GM18858 (cell line): ENCODE measurements around the gene GRIK3.

Source experiments
- ATAC-seq: cut with Tn5 transposase; IDR thresholded peaks from one replicate; pipeline ENCODE4 v1.9.1; 2021; ENCODE audit not compliant: unreplicated experiment

GRIK3 gene

GRCh38 chr1:37047542-37047941 lies 13.2 kb upstream of the GRIK3 start:
- ATAC-seq: no peak

GRCh38 chr1:37043101-37043500 lies 8.8 kb upstream of the GRIK3 start:
- ATAC-seq: no peak

- no peak for ATAC-seq
These were observed 8.2 kb upstream of the GRIK3 start for GRCh38 chr1:37042506-37042905.

GRCh38 chr1:37041483-37041882 lies 7.2 kb upstream of the GRIK3 start:
- no peak for ATAC-seq

GRCh38 chr1:37040773-37041172 lies 6.5 kb upstream of the GRIK3 start:
- no peak for ATAC-seq

- ATAC-seq: no peak
These were observed 5.9 kb upstream of the GRIK3 start for GRCh38 chr1:37040261-37040660.

- no peak for ATAC-seq
These were observed 4.1 kb upstream of the GRIK3 start for GRCh38 chr1:37038227-37039093.

- ATAC-seq: no peak
These were observed 3.4 kb upstream of the GRIK3 start for GRCh38 chr1:37037690-37038089.

GRCh38 chr1:37036667-37037053 lies 2.3 kb upstream of the GRIK3 start:
- no peak for ATAC-seq

- ATAC-seq: no peak
These were observed 1.7 kb upstream of the GRIK3 start for GRCh38 chr1:37035796-37036666.

- ATAC-seq: no peak
These were observed 838 bp upstream of the GRIK3 start for GRCh38 chr1:37035014-37035691.

- no peak for ATAC-seq
These were observed 787 bp downstream of the GRIK3 start for GRCh38 chr1:37033355-37034101.

- no peak for ATAC-seq
These were observed 1.5 kb downstream of the GRIK3 start for GRCh38 chr1:37032660-37033354.

GRCh38 chr1:37031871-37032270 lies 2.4 kb downstream of the GRIK3 start:
- ATAC-seq: no peak

GRCh38 chr1:37031429-37031828 lies 2.9 kb downstream of the GRIK3 start:
- ATAC-seq: no peak

- ATAC-seq: no peak
These were observed 5.2 kb downstream of the GRIK3 start for GRCh38 chr1:37028981-37029617.

- ATAC-seq: no peak
These were observed 12.8 kb downstream of the GRIK3 start for GRCh38 chr1:37021502-37021901.

GRCh38 chr1:37020653-37021277 lies 13.6 kb downstream of the GRIK3 start:
- ATAC-seq: no peak

GRCh38 chr1:37018510-37018909 lies 15.8 kb downstream of the GRIK3 start:
- no peak for ATAC-seq
